HS-5 (cell line): ENCODE results near the gene WDR27.
"Not testable (repeated sequence)": the region's sequence is repeated elsewhere in the genome, so short reads cannot be mapped to it uniquely, and the experiment has no call there.

Source experiments
- DNase-seq: peaks from one replicate; pipeline ENCODE4 v3.0.0-alpha.2; 2012; ENCODE audit warnings: low read depth

WDR27 gene

GRCh38 chr6:169479783-169480495 is 221.9 kb downstream of the WDR27 start:
- no peak for DNase-seq

GRCh38 chr6:169474362-169474761 is 227.5 kb downstream of the WDR27 start:
- no peak for DNase-seq

- DNase-seq: no peak
These were observed 228.2 kb downstream of the WDR27 start for GRCh38 chr6:169473663-169474062.

- DNase-seq: no peak
These were observed 228.9 kb downstream of the WDR27 start for GRCh38 chr6:169472786-169473416.

- DNase-seq: no peak
These were observed 231.0 kb downstream of the WDR27 start for GRCh38 chr6:169470790-169471189.

- DNase-seq: no peak
These were observed 232.8 kb downstream of the WDR27 start for GRCh38 chr6:169469028-169469427.

GRCh38 chr6:169467755-169468154 is 234.1 kb downstream of the WDR27 start:
- not testable (repeated sequence) for DNase-seq

- not testable (repeated sequence) for DNase-seq
These were observed 235.6 kb downstream of the WDR27 start for GRCh38 chr6:169466256-169466655.

- DNase-seq: no peak
These were observed 244.1 kb downstream of the WDR27 start for GRCh38 chr6:169457762-169458161.

GRCh38 chr6:169456840-169457239 is 245.0 kb downstream of the WDR27 start:
- no peak for DNase-seq

- DNase-seq: no peak
These were observed 246.4 kb downstream of the WDR27 start for GRCh38 chr6:169455470-169455869.

GRCh38 chr6:169454872-169455204 is 247.0 kb downstream of the WDR27 start:
- DNase-seq: no peak

- DNase-seq: no peak
These were observed 247.5 kb downstream of the WDR27 start for GRCh38 chr6:169454204-169454871.

GRCh38 chr6:169452869-169453620 is 248.8 kb downstream of the WDR27 start:
- no peak for DNase-seq

- DNase-seq: no peak
These were observed 249.5 kb downstream of the WDR27 start for GRCh38 chr6:169452117-169452868.

GRCh38 chr6:169451065-169451838 is 250.6 kb downstream of the WDR27 start:
- no peak for DNase-seq

- no peak for DNase-seq
These were observed 251.7 kb downstream of the WDR27 start for GRCh38 chr6:169450097-169450496.

- no peak for DNase-seq
These were observed 252.6 kb downstream of the WDR27 start for GRCh38 chr6:169449221-169449620.

- no peak for DNase-seq
These were observed 255.9 kb downstream of the WDR27 start for GRCh38 chr6:169445661-169446581.

GRCh38 chr6:169445227-169445626 is 256.6 kb downstream of the WDR27 start:
- DNase-seq: no peak
